Activated CD4-positive, alpha-beta T cell treated with anti-CD3 and anti-CD28 coated beads for 24 hours (primary cell): ENCODE results near the gene SSC4D.
A peak's percentile ranks its signal among the peaks of the same experiment; 100 is the strongest.

ENCODE experiments used
- DNase-seq, 2 donors: peaks; one replicate each; pipeline ENCODE4 v3.0.0-alpha.2; 2020; ENCODE audit warnings: low read depth in 2 of 2

The SSC4D gene

GRCh38 chr7:76354516-76354915, 55.0 kb downstream of the SSC4D start:
- DNase-seq: no peak

GRCh38 chr7:76353744-76354143, 55.8 kb downstream of the SSC4D start:
- DNase-seq: no peak

- DNase-seq: no peak
Measured at GRCh38 chr7:76352193-76352592, 57.3 kb downstream of the SSC4D start.

- DNase-seq: no peak
Measured at GRCh38 chr7:76351372-76351771, 58.1 kb downstream of the SSC4D start.

- no peak for DNase-seq
Measured at GRCh38 chr7:76349313-76349885, 60.1 kb downstream of the SSC4D start.

- no peak for DNase-seq
Measured at GRCh38 chr7:76347710-76348109, 61.8 kb downstream of the SSC4D start.

- DNase-seq: no peak
Measured at GRCh38 chr7:76346778-76347177, 62.7 kb downstream of the SSC4D start.

GRCh38 chr7:76346097-76346496, 63.4 kb downstream of the SSC4D start:
- no peak for DNase-seq

- no peak for DNase-seq
Measured at GRCh38 chr7:76343931-76344321, 65.6 kb downstream of the SSC4D start.

GRCh38 chr7:76343294-76343930, 66.1 kb downstream of the SSC4D start:
- DNase-seq: peak in 1 of 2 donors; percentile 15

- DNase-seq: no peak
Measured at GRCh38 chr7:76342222-76342621, 67.3 kb downstream of the SSC4D start.

- no peak for DNase-seq
Measured at GRCh38 chr7:76340617-76341131, 68.8 kb downstream of the SSC4D start.
